ENCODE data around the gene RNF5.

- no peak for TF ChIP-seq RFX5 (IDR thresholded peaks at IDR 0.05; ENCODE audit: low read depth, low read length)
- TF ChIP-seq CTCF (conservative IDR thresholded peaks at IDR 0.05; ENCODE audit: low read depth, low read length), result no peak
- TF ChIP-seq, protein P1, sequence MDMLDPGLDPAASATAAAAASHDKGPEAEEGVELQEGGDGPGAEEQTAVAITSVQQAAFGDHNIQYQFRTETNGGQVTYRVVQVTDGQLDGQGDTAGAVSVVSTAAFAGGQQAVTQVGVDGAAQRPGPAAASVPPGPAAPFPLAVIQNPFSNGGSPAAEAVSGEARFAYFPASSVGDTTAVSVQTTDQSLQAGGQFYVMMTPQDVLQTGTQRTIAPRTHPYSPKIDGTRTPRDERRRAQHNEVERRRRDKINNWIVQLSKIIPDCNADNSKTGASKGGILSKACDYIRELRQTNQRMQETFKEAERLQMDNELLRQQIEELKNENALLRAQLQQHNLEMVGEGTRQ (IDR thresholded peaks at IDR 0.05; ENCODE audit: low read depth, low read length), result no peak
- no peak for TF ChIP-seq POLR2A (IDR thresholded peaks at IDR 0.05; ENCODE audit: low read depth, low read length)
- TF ChIP-seq RAD21 (IDR thresholded peaks at IDR 0.05; ENCODE audit: low read length), result no peak
- no peak for TF ChIP-seq BHLHE40 (IDR thresholded peaks at IDR 0.05; ENCODE audit: low read depth, low read length)
- no peak for TF ChIP-seq CEBPB (IDR thresholded peaks at IDR 0.05; ENCODE audit: low read depth, low read length)
- 0 out of 2 replicates have a peak, but pooled peaks have one; percentile 8 for TF ChIP-seq MAZ (IDR thresholded peaks at IDR 0.05; ENCODE audit: borderline replicate concordance, low read depth, low read length)
- TF ChIP-seq MAFK (IDR thresholded peaks at IDR 0.05; ENCODE audit: low read depth, low read length), result no peak
- no peak for TF ChIP-seq SMC3 (IDR thresholded peaks at IDR 0.05; ENCODE audit: low read depth, low read length)
- no peak for TF ChIP-seq MXI1 (IDR thresholded peaks at IDR 0.05; ENCODE audit: borderline replicate concordance, low read depth, low read length)
- TF ChIP-seq, protein P2, sequence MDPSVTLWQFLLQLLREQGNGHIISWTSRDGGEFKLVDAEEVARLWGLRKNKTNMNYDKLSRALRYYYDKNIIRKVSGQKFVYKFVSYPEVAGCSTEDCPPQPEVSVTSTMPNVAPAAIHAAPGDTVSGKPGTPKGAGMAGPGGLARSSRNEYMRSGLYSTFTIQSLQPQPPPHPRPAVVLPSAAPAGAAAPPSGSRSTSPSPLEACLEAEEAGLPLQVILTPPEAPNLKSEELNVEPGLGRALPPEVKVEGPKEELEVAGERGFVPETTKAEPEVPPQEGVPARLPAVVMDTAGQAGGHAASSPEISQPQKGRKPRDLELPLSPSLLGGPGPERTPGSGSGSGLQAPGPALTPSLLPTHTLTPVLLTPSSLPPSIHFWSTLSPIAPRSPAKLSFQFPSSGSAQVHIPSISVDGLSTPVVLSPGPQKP (IDR thresholded peaks at IDR 0.05; ENCODE audit: borderline replicate concordance, low read depth, low read length), result no peak
- TF ChIP-seq FOS (IDR thresholded peaks at IDR 0.05; ENCODE audit: low read depth, low read length), result no peak
- TF ChIP-seq CHD1 (IDR thresholded peaks at IDR 0.05; ENCODE audit: low read depth, low read length), result no peak
These were observed 2.9 kb upstream of the RNF5 start for GRCh38 chr6:32175322-32175710.

Measured in IMR-90 (cell line).